Stimulated activated CD8-positive, alpha-beta memory T cell treated with anti-CD3 and anti-CD28 coated beads, Interleukin-12 subunit alpha, Interleukin-12 subunit beta, amount 100 ng/mL, for 24 hours (primary cell): ENCODE data around the gene BTBD9.
A peak's percentile ranks its signal among the peaks of the same experiment; 100 is the strongest.

ENCODE experiments used
- DNase-seq: peaks from one replicate; pipeline ENCODE4 v3.0.0-alpha.2; 2020; ENCODE audit errors: extremely low read depth

BTBD9 gene

GRCh38 chr6:38508286-38508685 lies 131.4 kb downstream of the BTBD9 start:
- DNase-seq: no peak

GRCh38 chr6:38507173-38507572 lies 132.6 kb downstream of the BTBD9 start:
- no peak for DNase-seq

GRCh38 chr6:38505826-38506225 lies 133.9 kb downstream of the BTBD9 start:
- DNase-seq: no peak

- DNase-seq: no peak
These were observed 134.7 kb downstream of the BTBD9 start for GRCh38 chr6:38504996-38505395.

GRCh38 chr6:38503960-38504682 lies 135.6 kb downstream of the BTBD9 start:
- DNase-seq: no peak

GRCh38 chr6:38503032-38503773 lies 136.5 kb downstream of the BTBD9 start:
- no peak for DNase-seq

GRCh38 chr6:38502423-38502822 lies 137.3 kb downstream of the BTBD9 start:
- DNase-seq: no peak

GRCh38 chr6:38501931-38502330 lies 137.8 kb downstream of the BTBD9 start:
- no peak for DNase-seq

GRCh38 chr6:38499529-38500096 lies 140.1 kb downstream of the BTBD9 start:
- DNase-seq: no peak

- DNase-seq: no peak
These were observed 140.8 kb downstream of the BTBD9 start for GRCh38 chr6:38498805-38499445.

- no peak for DNase-seq
These were observed 141.6 kb downstream of the BTBD9 start for GRCh38 chr6:38498085-38498484.

GRCh38 chr6:38497546-38497945 lies 142.2 kb downstream of the BTBD9 start:
- no peak for DNase-seq

GRCh38 chr6:38495922-38496635 lies 143.7 kb downstream of the BTBD9 start:
- no peak for DNase-seq

GRCh38 chr6:38495518-38495917 lies 144.2 kb downstream of the BTBD9 start:
- DNase-seq: no peak

GRCh38 chr6:38493931-38494547 lies 145.7 kb downstream of the BTBD9 start:
- peak; percentile 42 for DNase-seq

GRCh38 chr6:38492031-38492430 lies 147.7 kb downstream of the BTBD9 start:
- DNase-seq: no peak

GRCh38 chr6:38489951-38490350 lies 149.8 kb downstream of the BTBD9 start:
- no peak for DNase-seq

- no peak for DNase-seq
These were observed 152.3 kb downstream of the BTBD9 start for GRCh38 chr6:38487423-38487822.

GRCh38 chr6:38485488-38485887 lies 154.2 kb downstream of the BTBD9 start:
- no peak for DNase-seq

GRCh38 chr6:38484656-38485055 lies 155.1 kb downstream of the BTBD9 start:
- no peak for DNase-seq

- DNase-seq: no peak
These were observed 156.2 kb downstream of the BTBD9 start for GRCh38 chr6:38483526-38483925.
